GM18502 (cell line): Measurements from ENCODE around the gene DCAF10.
"Not testable (repeated sequence)": the region's sequence is repeated elsewhere in the genome, so short reads cannot be mapped to it uniquely, and the experiment has no call there.

Experiments
- ATAC-seq: cut with Tn5 transposase; IDR thresholded peaks from one replicate; pipeline ENCODE4 v1.9.1; 2021; ENCODE audit warnings: mild to moderate bottlenecking; ENCODE audit not compliant: unreplicated experiment, poor library complexity

Gene DCAF10

DNA sequence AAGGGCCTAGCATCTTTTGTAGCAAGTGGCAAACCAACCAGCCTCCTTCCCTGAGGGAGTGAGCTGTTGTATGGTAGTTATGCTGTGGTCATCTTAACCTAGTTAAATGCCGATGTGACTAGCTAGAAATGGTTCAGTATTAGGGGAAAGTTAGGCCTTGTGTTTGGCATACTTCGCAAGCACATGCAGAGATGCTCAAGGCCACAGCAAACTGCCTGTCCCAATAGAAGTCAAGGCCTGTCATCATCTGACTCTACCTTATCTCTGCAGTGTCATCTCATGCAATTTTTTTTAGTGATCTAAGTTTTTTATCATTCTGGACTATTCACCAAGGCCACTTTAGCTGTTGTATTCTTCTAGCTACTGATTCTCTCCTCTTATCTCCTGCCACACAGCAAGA is 10.5 kb upstream of the DCAF10 start:
- no peak for ATAC-seq

DNA sequence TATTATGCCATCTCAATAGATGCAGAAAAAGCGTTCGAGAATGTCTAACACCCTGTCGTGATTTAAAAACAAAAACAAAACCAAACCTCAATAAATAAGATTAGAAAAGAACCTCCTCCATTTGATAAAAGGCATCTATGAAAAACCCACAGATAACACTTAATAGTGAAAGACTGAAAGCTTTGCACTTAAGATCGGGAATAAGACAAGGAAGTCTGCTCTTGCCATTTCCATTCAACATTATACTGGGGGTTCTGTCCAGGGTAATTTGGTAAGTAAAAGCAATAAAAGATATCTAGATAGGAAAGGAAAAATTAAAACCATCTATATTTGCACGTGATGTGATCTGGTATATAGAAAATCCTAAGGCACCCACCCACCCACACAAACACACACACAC is 8.5 kb upstream of the DCAF10 start:
- ATAC-seq, result no peak

- no peak for ATAC-seq
These were observed 4.4 kb upstream of the DCAF10 start for GRCh38 chr9:37796232-37796631.

DNA sequence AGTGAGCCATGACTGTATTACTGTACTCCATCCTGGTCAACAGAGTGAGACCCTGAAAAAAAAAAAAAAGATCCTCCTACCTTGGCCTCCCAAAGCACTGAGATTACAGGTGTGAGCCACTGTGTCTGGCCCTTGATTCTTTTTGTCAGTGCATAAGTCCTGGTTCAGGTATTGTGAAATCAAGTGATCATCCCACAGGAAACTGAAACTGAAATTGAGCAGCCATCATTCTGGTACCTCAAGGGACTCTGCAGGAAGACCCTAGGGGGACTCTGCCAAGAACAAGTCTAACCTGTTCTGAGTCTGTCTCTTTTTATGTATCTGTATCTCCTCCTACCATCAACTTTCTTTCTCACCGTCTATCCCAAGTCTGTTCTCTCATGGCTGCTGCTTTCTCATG is 1.9 kb upstream of the DCAF10 start:
- no peak for ATAC-seq

- ATAC-seq, result peak; percentile 37
These were observed 772 bp downstream of the DCAF10 start for GRCh38 chr9:37801287-37801850.

- ATAC-seq, result no peak
These were observed 1.5 kb downstream of the DCAF10 start for GRCh38 chr9:37801959-37802711.

DNA sequence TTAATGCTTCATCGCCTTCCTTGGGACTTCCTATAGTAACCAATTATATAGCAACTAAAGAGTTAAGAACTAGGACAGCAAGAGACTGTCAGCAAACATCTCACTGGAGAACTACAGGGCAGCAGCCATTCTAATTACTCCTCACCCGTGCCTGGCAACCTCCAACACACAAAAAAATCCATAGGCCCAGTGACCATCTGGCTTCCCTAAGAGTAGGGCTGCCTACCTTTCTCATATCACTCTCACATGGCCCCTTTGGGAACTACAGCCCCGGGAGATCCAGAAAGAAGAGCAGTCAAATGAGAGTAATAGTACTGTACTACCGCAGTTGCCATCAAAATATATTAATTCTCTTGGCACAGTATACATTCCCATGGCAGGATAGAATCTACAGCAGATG is 5.7 kb downstream of the DCAF10 start:
- ATAC-seq, result no peak

- not testable (repeated sequence) for ATAC-seq
These were observed 9.1 kb downstream of the DCAF10 start for GRCh38 chr9:37809676-37810075.

DNA sequence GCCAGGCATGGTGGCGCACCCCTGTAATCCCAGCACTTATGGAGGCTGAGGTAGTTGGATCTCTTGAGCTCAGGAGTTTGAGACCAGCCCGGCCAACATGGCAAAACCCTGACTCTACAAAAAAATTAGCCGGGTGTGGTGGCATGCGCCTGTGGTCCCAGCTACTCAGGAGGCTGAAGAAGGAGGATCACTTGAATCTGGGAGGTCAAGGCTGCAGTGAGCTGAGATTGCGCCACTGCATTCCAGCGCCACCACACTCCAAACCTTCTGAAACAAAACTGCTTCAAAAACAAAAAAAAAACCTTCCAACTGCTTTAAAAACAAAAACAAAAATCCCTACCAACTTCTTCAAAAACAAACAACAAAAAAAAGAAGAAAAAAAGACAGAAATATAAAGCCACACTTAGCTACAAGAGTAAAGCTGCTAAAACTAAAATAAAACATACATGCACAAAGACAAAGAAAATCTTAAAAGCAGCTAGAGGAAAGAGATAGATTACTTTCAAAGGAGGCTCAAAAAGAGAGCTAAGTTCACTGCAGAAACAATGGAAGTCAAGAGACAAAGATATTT is 11.4 kb downstream of the DCAF10 start:
- ATAC-seq, result no peak

- no peak for ATAC-seq
These were observed 12.3 kb downstream of the DCAF10 start for GRCh38 chr9:37812773-37813379.

DNA sequence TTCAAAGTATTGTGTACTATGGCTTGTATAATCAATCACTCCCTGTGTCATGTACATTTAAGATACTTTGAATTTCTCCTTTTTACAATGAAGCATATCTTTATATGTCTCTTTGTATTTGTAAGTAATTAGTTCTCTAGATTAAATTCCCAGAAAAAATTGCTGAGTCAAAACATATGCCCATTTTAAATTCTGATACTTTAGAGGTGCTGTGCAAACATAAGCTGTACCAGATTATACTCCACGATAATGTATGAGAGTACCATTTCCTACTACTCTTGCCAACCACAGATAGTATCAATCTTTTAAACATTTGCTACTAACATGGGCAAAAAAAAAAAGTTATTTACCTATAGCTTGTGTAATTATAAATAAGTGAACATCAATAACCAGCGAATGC is 18.3 kb downstream of the DCAF10 start:
- no peak for ATAC-seq

GRCh38 chr9:37820142-37820541 is 19.5 kb downstream of the DCAF10 start:
- peak; percentile 64 for ATAC-seq

- ATAC-seq, result not testable (repeated sequence)
These were observed 24.6 kb downstream of the DCAF10 start for GRCh38 chr9:37825174-37825573.

DNA sequence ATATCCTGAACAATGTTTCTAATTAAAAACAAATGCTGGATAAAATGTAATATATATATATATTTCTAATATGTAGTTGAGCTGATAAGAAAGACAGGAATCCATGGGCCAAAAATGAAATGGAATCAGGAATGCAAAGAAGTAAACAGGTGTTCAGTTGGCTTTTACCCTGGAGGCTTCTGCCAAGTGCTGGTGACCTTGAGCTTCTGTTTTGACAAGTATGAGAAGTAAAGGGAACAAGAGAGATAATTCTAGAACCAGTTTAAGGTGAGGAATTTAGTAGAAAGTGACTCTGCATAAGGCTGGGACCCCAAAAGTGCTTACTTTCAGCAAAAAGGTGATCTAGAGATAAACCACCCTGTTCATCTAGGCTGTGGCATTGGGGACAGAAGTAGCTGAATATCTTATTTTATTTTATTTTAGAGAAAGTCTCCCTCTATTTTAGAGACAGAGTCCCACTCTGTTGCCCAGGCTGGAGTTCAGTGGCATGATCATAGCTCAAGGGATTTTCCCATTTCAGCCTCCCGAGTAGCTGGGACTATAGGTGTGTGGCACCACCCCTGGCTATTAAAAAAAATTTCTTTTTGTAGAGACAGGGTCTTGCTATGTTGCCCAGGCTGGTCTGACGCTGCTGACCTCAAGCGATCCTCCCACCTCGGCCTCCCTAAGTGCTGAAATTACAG is 27.0 kb downstream of the DCAF10 start:
- ATAC-seq, result no peak

DNA sequence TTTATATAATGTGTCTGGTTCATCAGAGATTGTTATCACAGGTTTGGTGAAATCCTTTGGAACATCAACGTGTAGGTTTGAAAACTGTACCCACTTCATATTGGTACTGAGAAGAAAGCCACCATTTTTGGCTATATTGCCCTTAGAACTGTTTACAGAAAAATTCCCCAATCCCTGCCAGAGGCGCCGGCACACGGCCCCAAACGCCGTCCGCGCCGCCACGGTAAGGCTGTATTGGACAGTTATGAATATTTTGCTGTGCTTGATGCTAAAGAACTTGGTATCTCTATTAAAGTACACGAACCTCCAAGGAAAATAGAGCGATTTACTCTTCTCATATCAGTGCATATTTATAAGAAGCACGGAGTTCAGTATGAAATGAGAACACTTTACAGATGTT is 35.2 kb downstream of the DCAF10 start:
- ATAC-seq, result no peak

GRCh38 chr9:37836386-37836785 is 35.8 kb downstream of the DCAF10 start:
- peak; percentile 58 for ATAC-seq

DNA sequence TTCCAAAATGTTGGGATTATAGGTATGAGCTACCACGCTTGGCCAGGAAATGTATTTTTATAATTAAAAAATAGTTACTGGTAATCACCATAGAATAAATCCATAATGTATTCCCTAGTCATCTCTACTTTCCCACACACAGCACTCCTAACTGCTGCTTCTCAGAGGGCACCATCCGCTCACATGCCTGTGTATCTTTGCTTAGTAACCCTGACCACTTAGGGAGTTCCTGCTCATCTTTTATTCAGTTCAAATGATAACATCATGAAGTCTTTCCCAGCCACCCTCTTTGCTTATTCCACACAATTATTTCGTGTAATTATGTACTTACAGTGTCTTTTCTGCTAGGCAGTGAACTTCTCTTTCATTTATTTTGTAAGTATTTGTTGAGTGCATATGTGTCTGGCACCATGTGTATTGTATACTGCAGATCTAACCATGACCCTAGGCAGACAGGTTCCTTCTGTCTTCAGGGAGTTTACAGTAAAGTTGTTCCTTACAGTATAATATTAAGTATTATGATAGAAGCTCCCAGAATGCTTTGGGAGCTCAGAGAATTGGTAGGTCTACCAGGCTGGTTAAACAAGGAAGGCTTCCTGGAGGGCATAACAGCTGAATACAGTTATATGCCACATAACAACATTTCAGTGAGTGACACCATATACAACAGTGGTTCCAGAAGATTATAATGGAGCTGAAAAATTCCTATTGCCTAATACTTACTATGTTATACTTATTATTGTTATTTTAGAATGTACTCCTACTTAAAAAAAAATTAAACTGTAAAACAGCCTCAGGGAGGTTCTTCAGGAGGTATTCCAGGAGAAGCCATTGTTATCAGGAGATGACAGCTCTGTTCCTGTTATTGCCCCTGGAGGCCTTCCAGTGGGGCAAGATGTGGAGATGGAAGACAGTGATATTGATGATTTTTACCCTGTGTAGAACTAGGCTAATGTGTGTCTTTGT is 39.2 kb downstream of the DCAF10 start:
- no peak for ATAC-seq

DNA sequence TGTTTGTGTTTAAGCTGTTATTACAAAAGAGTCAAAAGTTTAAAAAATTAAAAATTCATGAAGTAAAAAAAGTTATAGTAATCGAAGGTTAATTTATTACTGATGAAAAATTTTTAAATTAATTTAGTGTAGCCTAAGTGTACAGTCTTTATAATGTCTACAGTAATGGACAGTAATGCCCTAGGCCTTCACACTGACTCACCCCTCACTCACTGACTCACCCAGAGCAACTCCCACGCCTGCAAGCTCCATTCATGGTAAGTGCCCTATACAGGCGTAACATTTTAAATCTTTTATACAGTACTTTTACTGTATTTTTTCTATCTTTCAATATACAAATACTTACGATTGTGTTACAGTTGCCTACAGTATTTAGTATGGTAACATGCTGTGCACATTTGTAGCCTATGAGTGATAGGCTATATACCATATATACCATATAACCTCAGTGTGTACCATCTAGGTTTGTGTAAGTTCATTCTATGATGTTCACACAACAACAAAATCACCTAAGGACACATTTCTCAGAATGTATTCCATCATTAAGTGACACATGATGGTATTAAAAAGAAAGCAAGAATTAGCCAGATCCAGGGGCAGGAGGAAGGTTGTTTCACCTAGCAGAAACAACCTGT is 40.1 kb downstream of the DCAF10 start:
- no peak for ATAC-seq

DNA sequence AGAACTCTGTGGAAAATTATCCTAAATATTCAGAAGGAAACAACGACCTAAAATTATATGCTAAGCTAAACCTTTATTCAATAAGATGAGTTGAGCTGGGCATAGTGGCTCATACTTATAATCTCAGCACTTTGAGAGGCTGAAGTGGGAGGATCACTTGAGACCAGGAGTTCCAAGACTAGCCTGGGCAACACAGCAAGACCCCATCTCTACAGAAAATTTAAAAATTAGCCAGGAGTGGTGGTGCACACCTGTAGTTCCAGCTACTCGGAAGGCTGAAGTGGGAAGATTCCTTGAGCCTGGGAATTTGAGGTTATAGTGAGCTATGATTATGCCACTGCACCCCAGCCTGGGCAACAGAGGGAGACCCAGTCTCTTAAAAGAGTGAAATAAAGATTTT is 51.6 kb downstream of the DCAF10 start:
- ATAC-seq, result no peak
